ENCODE data around the gene PSMC2. TPM values are rescaled to one million over a fixed set of nuclear protein-coding genes. Genes with fewer than 3 reads are reported as not detected.

Gene PSMC2
- total and polyA plus RNA-seq, 2 experiments from 2014 or later, result 107 to 131 TPM

DNA sequence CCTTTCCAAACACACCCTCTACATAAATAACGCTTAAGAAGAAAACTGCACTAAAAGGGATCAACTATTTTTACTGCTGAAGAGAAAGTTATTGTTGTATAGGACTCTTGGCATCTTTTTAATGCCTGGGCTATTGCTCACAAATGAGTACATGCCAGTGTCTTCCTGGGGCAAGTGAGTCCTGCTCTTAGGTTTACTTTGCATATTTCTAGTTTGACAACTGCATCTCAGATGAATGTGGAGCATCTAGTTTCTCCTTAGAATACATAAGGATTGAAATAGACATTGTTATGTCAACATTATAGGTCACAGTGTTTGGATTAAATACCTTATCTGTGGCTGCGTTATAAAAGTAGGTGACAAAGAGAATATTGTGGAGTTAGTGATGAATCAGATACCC is 44.5 kb downstream of the PSMC2 start:
- Histone ChIP-seq H3F3A (replicated peaks; ENCODE audit: low read depth) (no peaks in the 10 kb centered on the region), H3K4me1 (ENCODE audit: insufficient read depth) (no peaks in the 10 kb centered on the region), H3K9me2 (ENCODE audit: insufficient read depth) (peaks cover 4% of the 10 kb centered on the region), H3K36me3 (ENCODE audit: insufficient read depth) (no peaks in the 10 kb centered on the region), H3K4me2 (no peak overlapping the region), H3K27me3 (ENCODE audit: insufficient read depth) (no peaks in the 10 kb centered on the region), H3K4me3 (no peak overlapping the region), H2AFZ (no peak overlapping the region), H3K27ac (ENCODE audit: low read depth) (no peak overlapping the region), H3K79me2 (replicated peaks; ENCODE audit: insufficient read depth) (no peaks in the 10 kb centered on the region), H4K20me1 (replicated peaks; ENCODE audit: insufficient read depth) (no peaks in the 10 kb centered on the region)
- ATAC-seq (no peak), DNase-seq (ENCODE audit: low spot score) (no peak)
- Mint-ChIP-seq H3K9me3 (peaks cover 3% of the 10 kb centered on the region; the same call in 1 of the 3 replicates), H3K27ac (no peak overlapping the region), H3K27me3 (ENCODE audit: insufficient read depth, low read depth, poor library complexity) (no peaks in the 10 kb centered on the region), H3K4me3 (no peak overlapping the region), H3K4me1 (no peaks in the 10 kb centered on the region), H3K36me3 (ENCODE audit: low read depth) (no peaks in the 10 kb centered on the region)
- no peak for TF ChIP-seq ZNF114 (CRISPR knock-in tag; IDR thresholded peaks at IDR 0.05)
- TF ChIP-seq, protein P1, sequence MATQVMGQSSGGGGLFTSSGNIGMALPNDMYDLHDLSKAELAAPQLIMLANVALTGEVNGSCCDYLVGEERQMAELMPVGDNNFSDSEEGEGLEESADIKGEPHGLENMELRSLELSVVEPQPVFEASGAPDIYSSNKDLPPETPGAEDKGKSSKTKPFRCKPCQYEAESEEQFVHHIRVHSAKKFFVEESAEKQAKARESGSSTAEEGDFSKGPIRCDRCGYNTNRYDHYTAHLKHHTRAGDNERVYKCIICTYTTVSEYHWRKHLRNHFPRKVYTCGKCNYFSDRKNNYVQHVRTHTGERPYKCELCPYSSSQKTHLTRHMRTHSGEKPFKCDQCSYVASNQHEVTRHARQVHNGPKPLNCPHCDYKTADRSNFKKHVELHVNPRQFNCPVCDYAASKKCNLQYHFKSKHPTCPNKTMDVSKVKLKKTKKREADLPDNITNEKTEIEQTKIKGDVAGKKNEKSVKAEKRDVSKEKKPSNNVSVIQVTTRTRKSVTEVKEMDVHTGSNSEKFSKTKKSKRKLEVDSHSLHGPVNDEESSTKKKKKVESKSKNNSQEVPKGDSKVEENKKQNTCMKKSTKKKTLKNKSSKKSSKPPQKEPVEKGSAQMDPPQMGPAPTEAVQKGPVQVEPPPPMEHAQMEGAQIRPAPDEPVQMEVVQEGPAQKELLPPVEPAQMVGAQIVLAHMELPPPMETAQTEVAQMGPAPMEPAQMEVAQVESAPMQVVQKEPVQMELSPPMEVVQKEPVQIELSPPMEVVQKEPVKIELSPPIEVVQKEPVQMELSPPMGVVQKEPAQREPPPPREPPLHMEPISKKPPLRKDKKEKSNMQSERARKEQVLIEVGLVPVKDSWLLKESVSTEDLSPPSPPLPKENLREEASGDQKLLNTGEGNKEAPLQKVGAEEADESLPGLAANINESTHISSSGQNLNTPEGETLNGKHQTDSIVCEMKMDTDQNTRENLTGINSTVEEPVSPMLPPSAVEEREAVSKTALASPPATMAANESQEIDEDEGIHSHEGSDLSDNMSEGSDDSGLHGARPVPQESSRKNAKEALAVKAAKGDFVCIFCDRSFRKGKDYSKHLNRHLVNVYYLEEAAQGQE (IDR thresholded peaks at IDR 0.05; ENCODE audit: unreplicated experiment), result no peak
- TF ChIP-seq EZH2phosphoT487 (IDR thresholded peaks at IDR 0.05; ENCODE audit: unreplicated experiment), result no peak
- TF ChIP-seq ZNF331 (CRISPR knock-in tag; IDR thresholded peaks at IDR 0.05; ENCODE audit: low read depth), result no peak
- no peak for TF ChIP-seq JUNB (IDR thresholded peaks at IDR 0.05; ENCODE audit: unreplicated experiment)

- Histone ChIP-seq H3K4me2 (no peak overlapping the region), H3K27ac (ENCODE audit: low read depth) (no peak overlapping the region), H3K4me3 (no peak overlapping the region), H2AFZ (no peak overlapping the region), H3F3A (replicated peaks; ENCODE audit: low read depth) (no peaks in the 10 kb centered on the region), H3K4me1 (ENCODE audit: insufficient read depth) (no peaks in the 10 kb centered on the region), H3K9me2 (ENCODE audit: insufficient read depth) (peaks cover 4% of the 10 kb centered on the region), H3K27me3 (ENCODE audit: insufficient read depth) (no peaks in the 10 kb centered on the region), H3K79me2 (replicated peaks; ENCODE audit: insufficient read depth) (no peaks in the 10 kb centered on the region), H3K36me3 (ENCODE audit: insufficient read depth) (no peaks in the 10 kb centered on the region), H4K20me1 (replicated peaks; ENCODE audit: insufficient read depth) (no peaks in the 10 kb centered on the region)
- no peaks in the 10 kb centered on the region for H3K36me3 Mint-ChIP-seq (ENCODE audit: low read depth)
- ATAC-seq (no peak), DNase-seq (ENCODE audit: low spot score) (no peak)
- H3K4me1 Mint-ChIP-seq, result no peaks in the 10 kb centered on the region
- H3K27me3 Mint-ChIP-seq (ENCODE audit: insufficient read depth, low read depth, poor library complexity), result no peaks in the 10 kb centered on the region
- H3K4me3 Mint-ChIP-seq, result no peak overlapping the region
- H3K27ac Mint-ChIP-seq, result no peak overlapping the region
- peaks cover 3% of the 10 kb centered on the region; the same call in 1 of the 3 replicates for H3K9me3 Mint-ChIP-seq
- TF ChIP-seq, protein P2, sequence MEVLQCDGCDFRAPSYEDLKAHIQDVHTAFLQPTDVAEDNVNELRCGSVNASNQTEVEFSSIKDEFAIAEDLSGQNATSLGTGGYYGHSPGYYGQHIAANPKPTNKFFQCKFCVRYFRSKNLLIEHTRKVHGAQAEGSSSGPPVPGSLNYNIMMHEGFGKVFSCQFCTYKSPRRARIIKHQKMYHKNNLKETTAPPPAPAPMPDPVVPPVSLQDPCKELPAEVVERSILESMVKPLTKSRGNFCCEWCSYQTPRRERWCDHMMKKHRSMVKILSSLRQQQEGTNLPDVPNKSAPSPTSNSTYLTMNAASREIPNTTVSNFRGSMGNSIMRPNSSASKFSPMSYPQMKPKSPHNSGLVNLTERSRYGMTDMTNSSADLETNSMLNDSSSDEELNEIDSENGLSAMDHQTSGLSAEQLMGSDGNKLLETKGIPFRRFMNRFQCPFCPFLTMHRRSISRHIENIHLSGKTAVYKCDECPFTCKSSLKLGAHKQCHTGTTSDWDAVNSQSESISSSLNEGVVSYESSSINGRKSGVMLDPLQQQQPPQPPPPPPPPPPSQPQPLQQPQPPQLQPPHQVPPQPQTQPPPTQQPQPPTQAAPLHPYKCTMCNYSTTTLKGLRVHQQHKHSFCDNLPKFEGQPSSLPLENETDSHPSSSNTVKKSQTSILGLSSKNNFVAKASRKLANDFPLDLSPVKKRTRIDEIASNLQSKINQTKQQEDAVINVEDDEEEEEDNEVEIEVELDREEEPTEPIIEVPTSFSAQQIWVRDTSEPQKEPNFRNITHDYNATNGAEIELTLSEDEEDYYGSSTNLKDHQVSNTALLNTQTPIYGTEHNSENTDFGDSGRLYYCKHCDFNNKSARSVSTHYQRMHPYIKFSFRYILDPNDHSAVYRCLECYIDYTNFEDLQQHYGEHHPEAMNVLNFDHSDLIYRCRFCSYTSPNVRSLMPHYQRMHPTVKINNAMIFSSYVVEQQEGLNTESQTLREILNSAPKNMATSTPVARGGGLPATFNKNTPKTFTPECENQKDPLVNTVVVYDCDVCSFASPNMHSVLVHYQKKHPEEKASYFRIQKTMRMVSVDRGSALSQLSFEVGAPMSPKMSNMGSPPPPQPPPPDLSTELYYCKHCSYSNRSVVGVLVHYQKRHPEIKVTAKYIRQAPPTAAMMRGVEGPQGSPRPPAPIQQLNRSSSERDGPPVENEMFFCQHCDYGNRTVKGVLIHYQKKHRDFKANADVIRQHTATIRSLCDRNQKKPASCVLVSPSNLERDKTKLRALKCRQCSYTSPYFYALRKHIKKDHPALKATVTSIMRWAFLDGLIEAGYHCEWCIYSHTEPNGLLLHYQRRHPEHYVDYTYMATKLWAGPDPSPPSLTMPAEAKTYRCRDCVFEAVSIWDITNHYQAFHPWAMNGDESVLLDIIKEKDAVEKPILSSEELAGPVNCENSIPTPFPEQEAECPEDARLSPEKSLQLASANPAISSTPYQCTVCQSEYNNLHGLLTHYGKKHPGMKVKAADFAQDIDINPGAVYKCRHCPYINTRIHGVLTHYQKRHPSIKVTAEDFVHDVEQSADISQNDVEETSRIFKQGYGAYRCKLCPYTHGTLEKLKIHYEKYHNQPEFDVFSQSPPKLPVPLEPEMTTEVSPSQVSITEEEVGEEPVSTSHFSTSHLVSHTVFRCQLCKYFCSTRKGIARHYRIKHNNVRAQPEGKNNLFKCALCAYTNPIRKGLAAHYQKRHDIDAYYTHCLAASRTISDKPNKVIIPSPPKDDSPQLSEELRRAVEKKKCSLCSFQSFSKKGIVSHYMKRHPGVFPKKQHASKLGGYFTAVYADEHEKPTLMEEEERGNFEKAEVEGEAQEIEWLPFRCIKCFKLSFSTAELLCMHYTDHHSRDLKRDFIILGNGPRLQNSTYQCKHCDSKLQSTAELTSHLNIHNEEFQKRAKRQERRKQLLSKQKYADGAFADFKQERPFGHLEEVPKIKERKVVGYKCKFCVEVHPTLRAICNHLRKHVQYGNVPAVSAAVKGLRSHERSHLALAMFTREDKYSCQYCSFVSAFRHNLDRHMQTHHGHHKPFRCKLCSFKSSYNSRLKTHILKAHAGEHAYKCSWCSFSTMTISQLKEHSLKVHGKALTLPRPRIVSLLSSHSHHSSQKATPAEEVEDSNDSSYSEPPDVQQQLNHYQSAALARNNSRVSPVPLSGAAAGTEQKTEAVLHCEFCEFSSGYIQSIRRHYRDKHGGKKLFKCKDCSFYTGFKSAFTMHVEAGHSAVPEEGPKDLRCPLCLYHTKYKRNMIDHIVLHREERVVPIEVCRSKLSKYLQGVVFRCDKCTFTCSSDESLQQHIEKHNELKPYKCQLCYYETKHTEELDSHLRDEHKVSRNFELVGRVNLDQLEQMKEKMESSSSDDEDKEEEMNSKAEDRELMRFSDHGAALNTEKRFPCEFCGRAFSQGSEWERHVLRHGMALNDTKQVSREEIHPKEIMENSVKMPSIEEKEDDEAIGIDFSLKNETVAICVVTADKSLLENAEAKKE (CRISPR knock-in tag; IDR thresholded peaks at IDR 0.05), result no peak
- TF ChIP-seq POLR2AphosphoS5 (IDR thresholded peaks at IDR 0.05; ENCODE audit: low read depth) (no peak), JUNB (IDR thresholded peaks at IDR 0.05; ENCODE audit: unreplicated experiment) (no peak), CREB1 (CRISPR knock-in tag; IDR thresholded peaks at IDR 0.05; ENCODE audit: low read depth) (no peak), EZH2phosphoT487 (IDR thresholded peaks at IDR 0.05; ENCODE audit: unreplicated experiment) (no peak), EZH2 (IDR thresholded peaks at IDR 0.05; ENCODE audit: low read depth, unreplicated experiment) (no peak)
Measured at GRCh38 chr7:103394566-103394965, 47.1 kb downstream of the PSMC2 start.

Measured in GM23338 (cell line).